GM23338 (cell line): Measurements from ENCODE around the gene NIPA2. TPM values are rescaled to one million over a fixed set of nuclear protein-coding genes. Genes with fewer than 3 reads are reported as not detected.

Source experiments
- ATAC-seq: fragments of 200-7000 bp; cut with Tn5 transposase; 3 replicates; pipeline ENCODE4 v1.9.1; 2020
- DNase-seq: peaks from one replicate; pipeline ENCODE4 v3.0.0-alpha.2; 2015; ENCODE audit warnings: low spot score
- H2AFZ ChIP-seq: fragments of 200-600 bp; sonication (generic); 2 replicates; pipeline ENCODE4 v1.8.0; 2016; ENCODE audit warnings: antibody characterized with exemption, mild to moderate bottlenecking, moderate library complexity
- H3F3A ChIP-seq: fragments of 200-600 bp; sonication (generic); replicated peaks from 2 replicates; pipeline ENCODE4 v1.8.0; 2017; ENCODE audit warnings: antibody characterized with exemption, mixed run types, low read depth
- H3K27ac ChIP-seq: fragments of 200-600 bp; sonication (generic); 2 replicates; pipeline ENCODE4 v1.6.1; 2016; ENCODE audit warnings: low read depth
- H3K27me3 ChIP-seq: fragments of 200-600 bp; sonication (generic); 2 replicates; pipeline ENCODE4 v1.8.0; 2016; ENCODE audit warnings: mild to moderate bottlenecking, mixed run types, moderate library complexity; ENCODE audit not compliant: insufficient read depth
- H3K36me3 ChIP-seq: fragments of 200-600 bp; sonication (generic); 2 replicates; pipeline ENCODE4 v1.8.0; 2016; ENCODE audit warnings: mild to moderate bottlenecking; ENCODE audit not compliant: insufficient read depth
- H3K4me1 ChIP-seq: fragments of 200-600 bp; sonication (generic); 2 replicates; pipeline ENCODE4 v1.8.0; 2016; ENCODE audit warnings: mild to moderate bottlenecking, moderate library complexity; ENCODE audit not compliant: insufficient read depth
- H3K4me2 ChIP-seq: fragments of 200-600 bp; sonication (generic); 2 replicates; pipeline ENCODE4 v1.7.1; 2017; ENCODE audit warnings: mixed run types
- H3K4me3 ChIP-seq: fragments of 200-600 bp; sonication (generic); 2 replicates; pipeline ENCODE4 v1.6.1; 2016; ENCODE audit warnings: mixed run types
- H3K79me2 ChIP-seq: fragments of 200-600 bp; sonication (generic); replicated peaks from 2 replicates; pipeline ENCODE4 v1.8.0; 2017; ENCODE audit warnings: mild to moderate bottlenecking; ENCODE audit not compliant: insufficient read depth
- H3K9me2 ChIP-seq: fragments of 200-600 bp; sonication (generic); 2 replicates; pipeline ENCODE4 v1.8.0; 2017; ENCODE audit not compliant: insufficient read depth
- H4K20me1 ChIP-seq: fragments of 200-600 bp; sonication (generic); replicated peaks from 2 replicates; pipeline ENCODE4 v1.8.0; 2017; ENCODE audit warnings: mild to moderate bottlenecking; ENCODE audit not compliant: insufficient read depth
- H3K27ac Mint-ChIP-seq: 2 replicates; pipeline ENCODE4 v1.8.0; 2020; ENCODE audit warnings: inconsistent platforms, mild to moderate bottlenecking, moderate library complexity, mixed read lengths
- H3K27me3 Mint-ChIP-seq: 3 replicates; pipeline ENCODE4 v1.8.0; 2022; ENCODE audit warnings: low read depth, mild to moderate bottlenecking, moderate library complexity, mixed read lengths, inconsistent platforms; ENCODE audit not compliant: insufficient read depth, poor library complexity
- H3K36me3 Mint-ChIP-seq: 3 replicates; pipeline ENCODE4 v1.8.0; 2021; ENCODE audit warnings: low read depth, mild to moderate bottlenecking, inconsistent platforms, moderate library complexity, mixed read lengths
- H3K4me1 Mint-ChIP-seq: 3 replicates; pipeline ENCODE4 v1.8.0; 2020; ENCODE audit warnings: mild to moderate bottlenecking, inconsistent platforms, mixed read lengths
- H3K4me3 Mint-ChIP-seq: 3 replicates; pipeline ENCODE4 v1.8.0; 2021; ENCODE audit warnings: moderate library complexity, mild to moderate bottlenecking, inconsistent platforms, mixed read lengths
- H3K9me3 Mint-ChIP-seq: 3 replicates; pipeline ENCODE4 v1.8.0; 2020; ENCODE audit warnings: moderate library complexity, mild to moderate bottlenecking, inconsistent platforms, mixed read lengths
- CREB1 ChIP-seq: fragments of 250-450 bp; sonication (Bioruptor Pico); IDR thresholded peaks from 2 replicates; pipeline ENCODE4 v1.5.0; 2020; ENCODE audit warnings: low read depth, mild to moderate bottlenecking, moderate library complexity
- CTCF ChIP-seq, 2 experiments: fragments of 200-600 bp in 1 of 2; sonication (generic) in 1 of 2; conservative IDR thresholded peaks; 2 replicates each; pipeline versions ENCODE4 v1.5.1 to v1.6.1; 2016 to 2017; ENCODE audit warnings: antibody characterized with exemption in 2 of 2, low read depth in 2 of 2, mild to moderate bottlenecking in 2 of 2, moderate library complexity in 1 of 2
- ETS1 ChIP-seq: IDR thresholded peaks from 2 replicates; pipeline ENCODE4 v1.6.1; 2016; ENCODE audit warnings: antibody characterized with exemption
- EZH2 ChIP-seq: fragments of 200-600 bp; sonication (generic); IDR thresholded peaks from one replicate; pipeline ENCODE4 v1.8.0; 2017; ENCODE audit warnings: antibody characterized with exemption, mild to moderate bottlenecking, low read depth; ENCODE audit not compliant: unreplicated experiment
- EZH2phosphoT487 ChIP-seq: fragments of 200-600 bp; sonication (generic); IDR thresholded peaks from one replicate; pipeline ENCODE4 v1.8.1; 2018; ENCODE audit warnings: antibody characterized with exemption; ENCODE audit not compliant: unreplicated experiment
- JUNB ChIP-seq: IDR thresholded peaks from one replicate; pipeline ENCODE4 v1.6.1; 2016; ENCODE audit warnings: antibody characterized with exemption; ENCODE audit not compliant: unreplicated experiment
- NANOG ChIP-seq: IDR thresholded peaks from 2 replicates; pipeline ENCODE4 v1.6.1; 2016; ENCODE audit warnings: antibody characterized with exemption, borderline replicate concordance
- POLR2AphosphoS5 ChIP-seq: IDR thresholded peaks from 2 replicates; pipeline ENCODE4 v1.6.1; 2016; ENCODE audit warnings: antibody characterized with exemption, low read depth
- REST ChIP-seq: IDR thresholded peaks from one replicate; pipeline ENCODE4 v1.6.1; 2018; ENCODE audit warnings: antibody characterized with exemption; ENCODE audit not compliant: unreplicated experiment
- STAT1 ChIP-seq: IDR thresholded peaks from one replicate; pipeline ENCODE4 v1.6.1; 2016; ENCODE audit warnings: antibody characterized with exemption; ENCODE audit not compliant: unreplicated experiment
- ZNF114 ChIP-seq: fragments of 250-450 bp; sonication (Bioruptor Pico); IDR thresholded peaks from 2 replicates; pipeline ENCODE4 v1.5.0; 2020; ENCODE audit warnings: mild to moderate bottlenecking, moderate library complexity
- ZNF331 ChIP-seq: fragments of 250-450 bp; sonication (Bioruptor Pico); IDR thresholded peaks from 2 replicates; pipeline ENCODE4 v1.5.0; 2020; ENCODE audit warnings: low read depth, mild to moderate bottlenecking, moderate library complexity
- ZNF462 ChIP-seq: fragments of 250-450 bp; sonication (Bioruptor Pico); IDR thresholded peaks from 2 replicates; pipeline ENCODE4 v1.5.0; 2020; ENCODE audit warnings: mild to moderate bottlenecking, moderate library complexity
- polyA plus RNA-seq: library from polyadenylated mRNA; unstranded; fragments of >200 nt; fragmentation: Nextera tagmentation; extraction: Ambion mirVana; gene quantifications from 2 replicates; pipeline ENCODE4 v1.2.1, GENCODE V29; 2016
- total RNA-seq: library from RNA; depleted of rRNA; stranded (reverse); fragments of >200 nt; shearing (Covaris generic); gene quantifications from 2 replicates; pipeline ENCODE4 v1.2.3, GENCODE V29; 2014

The NIPA2 gene
- total and polyA plus RNA-seq, 2 experiments from 2014 or later, result 35.0 to 105 TPM

- H4K20me1 ChIP-seq, result peaks cover 15% of the 10 kb centered on the region
- ATAC-seq (no peak), DNase-seq (no peak)
- no peaks in the 10 kb centered on the region for H3K27me3 ChIP-seq
- TF ChIP-seq EZH2 (no peak), CTCF (conservative IDR thresholded peaks at IDR 0.05; ENCODE audit: low read depth in 2 of 2) (no peak), POLR2AphosphoS5 (no peak), EZH2phosphoT487 (no peak), STAT1 (no peak), ETS1 (no peak), ZNF462 (CRISPR knock-in tag) (no peak), NANOG (no peak), REST (no peak), CREB1 (CRISPR knock-in tag) (no peak), ZNF114 (CRISPR knock-in tag) (no peak), ZNF331 (no peak), JUNB (no peak)
- H3K9me2 ChIP-seq, result no peaks in the 10 kb centered on the region
- peaks cover 33% of the 10 kb centered on the region for H3K79me2 ChIP-seq
- H3K27ac ChIP-seq, result no peak overlapping the region
- H3K9me3 Mint-ChIP-seq, result no peaks in the 10 kb centered on the region; the same call in 2 of the 3 replicates
- peaks cover 5% of the 10 kb centered on the region for H3K4me1 Mint-ChIP-seq
- H2AFZ ChIP-seq, result no peak overlapping the region
- H3K4me1 ChIP-seq, result no peaks in the 10 kb centered on the region; the same call in 1 of the 2 replicates
- 0 out of 2 replicates have a peak, but pooled peaks cover 3% of the 10 kb centered on the region for H3F3A ChIP-seq
- H3K36me3 ChIP-seq, result peaks cover 55% of the 10 kb centered on the region
- H3K4me3 Mint-ChIP-seq, result no peak overlapping the region
- no peak overlapping the region for H3K4me3 ChIP-seq
- H3K27me3 Mint-ChIP-seq, result peaks cover 13% of the 10 kb centered on the region
- H3K4me2 ChIP-seq, result no peak overlapping the region
- H3K36me3 Mint-ChIP-seq, result peaks cover 93% of the 10 kb centered on the region
- H3K27ac Mint-ChIP-seq, result no peak overlapping the region
Observed at GRCh38 chr15:22861161-22861560, 22.7 kb downstream of the NIPA2 start.
